HepG2 (cell line): Measurements from ENCODE around the gene MAP2K7. TPM values are rescaled to one million over a fixed set of nuclear protein-coding genes. Genes with fewer than 3 reads are reported as not detected.

Source experiments
- ATM ChIP-seq: fragments of 450-650 bp; IDR thresholded peaks from 2 replicates; pipeline ENCODE4 v1.7.1; 2017; ENCODE audit warnings: mild to moderate bottlenecking, borderline replicate concordance
- JARID2 ChIP-seq: sonication (generic); formaldehyde crosslinking; IDR thresholded peaks from 2 replicates; pipeline ENCODE4 v1.8.1; 2023; ENCODE audit warnings: missing genetic modification reagents, inconsistent platforms; ENCODE audit not compliant: insufficient replicate concordance
- SMARCE1 ChIP-seq: fragments of 450-650 bp; IDR thresholded peaks from 2 replicates; pipeline ENCODE4 v1.6.1; 2017; ENCODE audit warnings: borderline replicate concordance
- ZFP37 ChIP-seq: sonication (generic); formaldehyde crosslinking; IDR thresholded peaks from 2 replicates; pipeline ENCODE4 v1.4.0; 2020; ENCODE audit warnings: missing genetic modification reagents, borderline replicate concordance
- ZNF878 ChIP-seq: sonication (generic); formaldehyde crosslinking; IDR thresholded peaks from 2 replicates; pipeline ENCODE4 v1.8.1; 2023; ENCODE audit warnings: mild to moderate bottlenecking, missing genetic modification reagents, moderate library complexity
- polyA plus RNA-seq, 8 experiments: library from polyadenylated mRNA; depleted of rRNA in 3 of 8; stranded (reverse) in 7 of 8; unstranded in 1 of 8; fragments of >200 nt; fragmentation: Illumina TruSeq in 4 of 8; extraction: Trizol in 4 of 8; gene quantifications; 2 replicates each; pipeline versions ENCODE4 v1.2.1 to v1.2.3, GENCODE V29; 2011 to 2016; ENCODE audit warnings: low read depth in 4 of 8, missing spikeins in 1 of 8, mixed read lengths in 1 of 8; ENCODE audit not compliant: insufficient read depth in 1 of 8
- total RNA-seq, 5 experiments: library from RNA; depleted of rRNA; stranded (reverse); fragments of >200 nt; fragmentation: Illumina TruSeq; extraction: Trizol; gene quantifications; 2 replicates each; pipeline ENCODE4 v1.2.3, GENCODE V29; 2016; ENCODE audit warnings: low read depth in 1 of 5
- TF ChIP-seq, protein P1 (sequence below), 2 experiments: sonication (generic) in 1 of 2; formaldehyde crosslinking in 1 of 2; IDR thresholded peaks; 2 replicates each; pipeline versions ENCODE4 v1.5.1 to v1.6.1; 2011 to 2020; ENCODE audit warnings: borderline replicate concordance in 1 of 2, low read depth in 1 of 2, low read length in 1 of 2, mild to moderate bottlenecking in 1 of 2, missing genetic modification reagents in 1 of 2, moderate library complexity in 1 of 2
- TF ChIP-seq, protein P2 (sequence below): fragments of 450-650 bp; IDR thresholded peaks from 2 replicates; pipeline ENCODE4 v1.6.1; 2017

The MAP2K7 gene
- total and polyA plus RNA-seq, 2 of the 13 experiments (the other 11 are each of a cell fraction or from before 2014, with no cell fraction given) = 9.0 to 10.8 TPM

GRCh38 chr19:7919610-7920518 lies 16.2 kb downstream of the MAP2K7 start, which contains the start of gene SNAPC2 (continued):
- TF ChIP-seq, protein P1, sequence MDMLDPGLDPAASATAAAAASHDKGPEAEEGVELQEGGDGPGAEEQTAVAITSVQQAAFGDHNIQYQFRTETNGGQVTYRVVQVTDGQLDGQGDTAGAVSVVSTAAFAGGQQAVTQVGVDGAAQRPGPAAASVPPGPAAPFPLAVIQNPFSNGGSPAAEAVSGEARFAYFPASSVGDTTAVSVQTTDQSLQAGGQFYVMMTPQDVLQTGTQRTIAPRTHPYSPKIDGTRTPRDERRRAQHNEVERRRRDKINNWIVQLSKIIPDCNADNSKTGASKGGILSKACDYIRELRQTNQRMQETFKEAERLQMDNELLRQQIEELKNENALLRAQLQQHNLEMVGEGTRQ (IDR thresholded peaks at IDR 0.05; ENCODE audit: low read depth, low read length) = no peak
- TF ChIP-seq, protein P1 (CRISPR knock-in tag; IDR thresholded peaks at IDR 0.05; ENCODE audit: borderline replicate concordance) = no peak
- TF ChIP-seq SMARCE1 = no peak
- no peak for TF ChIP-seq ATM
- peak; percentile 75; the same call in 1 of the 2 replicates for TF ChIP-seq ZNF878 (CRISPR knock-in tag)
- no peak for TF ChIP-seq JARID2 (CRISPR knock-in tag)
- no peak for TF ChIP-seq ZFP37
- TF ChIP-seq, protein P2, sequence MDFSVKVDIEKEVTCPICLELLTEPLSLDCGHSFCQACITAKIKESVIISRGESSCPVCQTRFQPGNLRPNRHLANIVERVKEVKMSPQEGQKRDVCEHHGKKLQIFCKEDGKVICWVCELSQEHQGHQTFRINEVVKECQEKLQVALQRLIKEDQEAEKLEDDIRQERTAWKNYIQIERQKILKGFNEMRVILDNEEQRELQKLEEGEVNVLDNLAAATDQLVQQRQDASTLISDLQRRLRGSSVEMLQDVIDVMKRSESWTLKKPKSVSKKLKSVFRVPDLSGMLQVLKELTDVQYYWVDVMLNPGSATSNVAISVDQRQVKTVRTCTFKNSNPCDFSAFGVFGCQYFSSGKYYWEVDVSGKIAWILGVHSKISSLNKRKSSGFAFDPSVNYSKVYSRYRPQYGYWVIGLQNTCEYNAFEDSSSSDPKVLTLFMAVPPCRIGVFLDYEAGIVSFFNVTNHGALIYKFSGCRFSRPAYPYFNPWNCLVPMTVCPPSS = no peak
